MCF 10A (cell line): Measurements from ENCODE around the gene XK. TPM values are rescaled to one million over a fixed set of nuclear protein-coding genes. Genes with fewer than 3 reads are reported as not detected.
A peak's percentile ranks its signal among the peaks of the same experiment; 100 is the strongest.
"Not testable (repeated sequence)": the region's sequence is repeated elsewhere in the genome, so short reads cannot be mapped to it uniquely, and the experiment has no call there.

Experiments used
- BruUV-seq: library from RNA; stranded (reverse); fragments of 400-500 nt; replicated peaks from 2 replicates; lab custom pipeline; 2021; lab: Mats Ljungman, UMichigan
- CTCF ChIA-PET: fragments of 300-600 bp; sonication (Branson Sonifier 250); formaldehyde crosslinking; extraction: SDS; loops from one replicate; lab custom pipeline; 2021; ENCODE audit warnings: antibody characterized with exemption, inconsistent platforms; lab: Yijun Ruan, JAX
- POLR2A ChIA-PET: fragments of 300-600, 350-650 bp; sonication (Branson Sonifier 250); formaldehyde crosslinking; extraction: SDS; loops from one replicate; lab custom pipeline; 2020; ENCODE audit warnings: antibody characterized with exemption, inconsistent platforms; lab: Yijun Ruan, JAX
- DNase-seq: peaks from one replicate; pipeline ENCODE4 v3.0.0-alpha.2; 2018; ENCODE audit not compliant: unreplicated experiment
- H3K27ac Mint-ChIP-seq: one replicate; pipeline ENCODE4 v1.8.0; 2022; ENCODE audit warnings: mild to moderate bottlenecking, low read depth, mixed read lengths; ENCODE audit not compliant: unreplicated experiment
- H3K27me3 Mint-ChIP-seq: one replicate; pipeline ENCODE4 v1.8.0; 2022; ENCODE audit warnings: mixed read lengths; ENCODE audit not compliant: insufficient read depth, unreplicated experiment
- H3K36me3 Mint-ChIP-seq: one replicate; pipeline ENCODE4 v1.8.0; 2022; ENCODE audit warnings: mild to moderate bottlenecking, moderate library complexity, mixed read lengths; ENCODE audit not compliant: insufficient read depth, unreplicated experiment
- H3K4me1 Mint-ChIP-seq: one replicate; pipeline ENCODE4 v1.8.0; 2022; ENCODE audit warnings: mixed read lengths; ENCODE audit not compliant: insufficient read depth, unreplicated experiment
- H3K4me3 Mint-ChIP-seq: one replicate; pipeline ENCODE4 v1.8.0; 2022; ENCODE audit warnings: mild to moderate bottlenecking, moderate library complexity, mixed read lengths; ENCODE audit not compliant: unreplicated experiment
- H3K9me3 Mint-ChIP-seq: one replicate; pipeline ENCODE4 v1.8.0; 2022; ENCODE audit warnings: mixed read lengths; ENCODE audit not compliant: unreplicated experiment
- CTCF ChIP-seq: fragments of 200-600 bp; IDR thresholded peaks from one replicate; pipeline ENCODE4 v1.8.0; 2022; ENCODE audit warnings: antibody characterized with exemption, mild to moderate bottlenecking; ENCODE audit not compliant: unreplicated experiment
- intact Hi-C: fragments of 100-400 bp; cut with micrococcal nuclease; formaldehyde crosslinking; loops from 2 replicates; pipeline ENCODE4 v1.14.1; 2022
- total RNA-seq: library from RNA; stranded (reverse); gene quantifications from 2 replicates; pipeline ENCODE4 v1.2.3, GENCODE V29; 2022

Gene XK
- total RNA-seq, 1 experiment from 2014 or later, result 0.63 TPM

GRCh38 chrX:37641859-37642258 lies 43.7 kb upstream of the XK start:
- H3K27ac Mint-ChIP-seq, result no peak overlapping the region

GRCh38 chrX:37644381-37645305 lies 40.9 kb upstream of the XK start:
- TF ChIP-seq CTCF, result no peak
- peaks cover 25% of the 10 kb centered on the region for H3K27me3 Mint-ChIP-seq
- ChIA-PET POLR2A (interaction anchor here (0.7 to 2.1 kb wide), 8 partner anchors 17 to 72 kb away, joined by 3 to 5 read pairs (median 4); partner anchors contain the start of gene LANCL3), CTCF (interaction anchor here (0.6 to 1.7 kb wide), 6 partner anchors 20 to 180 kb away, joined by 3 to 5 read pairs (median 4); no protein-coding TSS in a partner anchor)
- H3K36me3 Mint-ChIP-seq, result no peaks in the 10 kb centered on the region
- H3K9me3 Mint-ChIP-seq, result no peaks in the 10 kb centered on the region
- peak overlapping the region; percentile 30 for H3K27ac Mint-ChIP-seq
- H3K4me3 Mint-ChIP-seq, result no peak overlapping the region
- peak; percentile 84 for DNase-seq
- no TSS peak for BruUV-seq
- intact Hi-C loops, result no loop called here
- peaks cover 9% of the 10 kb centered on the region for H3K4me1 Mint-ChIP-seq

More at GRCh38 chrX:37641859-37642258, 43.7 kb upstream of the XK start:
- ChIA-PET CTCF (interaction anchor here (0.8 to 1.0 kb wide), 2 partner anchors 10 to 182 kb away, joined by 3 to 4 read pairs; no protein-coding TSS in a partner anchor), POLR2A (no interaction called here)
- Mint-ChIP-seq H3K36me3 (no peaks in the 10 kb centered on the region), H3K4me3 (no peak overlapping the region), H3K9me3 (no peaks in the 10 kb centered on the region), H3K4me1 (peaks cover 9% of the 10 kb centered on the region), H3K27me3 (peaks cover 25% of the 10 kb centered on the region)
- BruUV-seq, result no TSS peak
- intact Hi-C loops, result no loop called here
- DNase-seq, result no peak
- no peak for TF ChIP-seq CTCF

GRCh38 chrX:37646254-37646653 lies 39.3 kb upstream of the XK start:
- Mint-ChIP-seq H3K4me3 (no peak overlapping the region), H3K9me3 (no peaks in the 10 kb centered on the region), H3K4me1 (peaks cover 9% of the 10 kb centered on the region), H3K27ac (no peak overlapping the region), H3K27me3 (peaks cover 25% of the 10 kb centered on the region), H3K36me3 (no peaks in the 10 kb centered on the region)
- intact Hi-C loops, result no loop called here
- CTCF ChIA-PET, result interaction anchor here (0.6 to 1.7 kb wide), 4 partner anchors 9 to 248 kb away, joined by 3 to 5 read pairs (median 4); no protein-coding TSS in a partner anchor
- DNase-seq, result no peak
- POLR2A ChIA-PET, result no interaction called here
- BruUV-seq, result no TSS peak
- TF ChIP-seq CTCF, result peak; percentile 16

- intact Hi-C loops, DNase-seq, H3K27ac Mint-ChIP-seq, H3K4me3 Mint-ChIP-seq, H3K9me3 Mint-ChIP-seq, H3K36me3 Mint-ChIP-seq, H3K4me1 Mint-ChIP-seq, POLR2A ChIA-PET, BruUV-seq: not testable (repeated sequence)
- CTCF ChIA-PET, result interaction anchor here (0.6 kb wide), 2 partner anchors 79 to 141 kb away, joined by 3 to 4 read pairs; partner anchors contain the start of gene LANCL3
- peaks cover 40% of the 10 kb centered on the region for H3K27me3 Mint-ChIP-seq
These were observed 34.7 kb upstream of the XK start for GRCh38 chrX:37650879-37651278.
